Right lobe of liver (tissue), 6 donors: ENCODE measurements around the gene CERS6. TPM values are rescaled to one million over a fixed set of nuclear protein-coding genes. Genes with fewer than 3 reads are reported as not detected.

Source experiments
- ATAC-seq, 4 donors: fragments of 200-7000 bp; cut with Tn5 transposase; one replicate each; pipeline ENCODE4 v1.9.1; 2020; ENCODE audit warnings: mild to moderate bottlenecking in 4 of 4, moderate library complexity in 4 of 4
- DNase-seq, 3 donors: peaks; one replicate each; pipeline ENCODE4 v3.0.0-alpha.2; 2020
- H3K27ac ChIP-seq, 3 donors: fragments of 200-600 bp; one replicate each; pipeline ENCODE4 v1.8.0; 2022
- H3K27me3 ChIP-seq, 2 donors: fragments of 200-600 bp; one replicate each; pipeline ENCODE4 v1.8.0; 2022
- H3K36me3 ChIP-seq, 4 donors: fragments of 200-600 bp; sonication (generic) in 1 of 4; one replicate each; pipeline versions ENCODE4 v1.5.1 to v1.8.0; 2017 to 2022; ENCODE audit warnings: control low read depth in 1 of 4
- H3K4me1 ChIP-seq, 4 donors: fragments of 200-600 bp; sonication (generic) in 1 of 4; one replicate each; pipeline versions ENCODE4 v1.5.1 to v1.8.0; 2017 to 2022; ENCODE audit warnings: control low read depth in 1 of 4
- H3K4me3 ChIP-seq, 3 donors: fragments of 200-600 bp; one replicate each; pipeline ENCODE4 v1.8.0; 2022
- H3K9me3 ChIP-seq, 4 donors: fragments of 200-600 bp; sonication (generic) in 1 of 4; one replicate each; pipeline versions ENCODE4 v1.5.1 to v1.8.0; 2017 to 2022; ENCODE audit warnings: control low read depth in 1 of 4
- CTCF ChIP-seq, 4 donors: fragments of 200-600 bp in 3 of 4; fragments of 450-650 bp in 1 of 4; IDR thresholded peaks; one replicate each; pipeline versions ENCODE4 v1.5.1 to v1.8.0; 2016 to 2022; ENCODE audit warnings: antibody characterized with exemption in 4 of 4, mild to moderate bottlenecking in 2 of 4
- POLR2A ChIP-seq: fragments of 450-650 bp; IDR thresholded peaks from one replicate; pipeline ENCODE4 v1.6.1; 2017; ENCODE audit warnings: antibody characterized with exemption, mild to moderate bottlenecking
- WGBS: methylation state at CpG from one replicate; pipeline ENCODE4 v1.1.6; 2018; ENCODE audit warnings: low coverage, low lambda C conversion rate; ENCODE audit not compliant: insufficient coverage; ENCODE audit errors: missing lambda C conversion rate; 5-methylcytosine and 5-hydroxymethylcytosine counted together
- intact Hi-C, 2 donors: fragments of 100-400 bp; cut with DNase I; formaldehyde crosslinking; loops; one replicate each; pipeline versions ENCODE4 v1.11.2 to v1.14.1; 2022
- total RNA-seq, 6 experiments: library from RNA; depleted of rRNA in 2 of 6; stranded (reverse); fragments of >200 nt in 2 of 6; fragmentation: NEBNext Ultra II Directional in 3 of 6; extraction: Animal tissue kit (Norgen Biotek cat#: 25700) in 3 of 6; gene quantifications; one replicate each; pipeline versions ENCODE4 v1.1.0 to v1.2.4, GENCODE V29; 2016 to 2023
- donor health status: DM: no; HTN: yes; CAD: no.
- donor health status: DM: no; HTN: no; CAD: no.
- donor health status: DM: no; HTN: no; CAD: no.
- donor health status: DM: no; HTN: yes; CAD: no.
- donor health status: DM: no; HTN: yes; CAD: no.

The CERS6 gene
- total RNA-seq, 6 experiments from 2014 or later = 10.4 to 30.1 (median 15.6) TPM

- no peak for ATAC-seq
- 79% methylated on average over 5 of the region's 5 CpGs for WGBS
- intact Hi-C loops = no loop called here
- no peak for DNase-seq
- no peaks in the 10 kb centered on the region for H3K27me3 ChIP-seq
- no peak for TF ChIP-seq CTCF (IDR thresholded peaks at IDR 0.05)
- TF ChIP-seq POLR2A = no peak
- no peaks in the 10 kb centered on the region for H3K9me3 ChIP-seq
- no peaks in the 10 kb centered on the region for H3K4me1 ChIP-seq
- no peak overlapping the region for H3K27ac ChIP-seq
- H3K36me3 ChIP-seq = no peaks in the 10 kb centered on the region
- no peak overlapping the region for H3K4me3 ChIP-seq
Measured at GRCh38 chr2:168727904-168728470, 271.9 kb downstream of the CERS6 start.

- intact Hi-C loops = no loop called here
- no peak for TF ChIP-seq POLR2A
- TF ChIP-seq CTCF (IDR thresholded peaks at IDR 0.05) = no peak
- 94% methylated on average over 2 of the region's 2 CpGs for WGBS
- no peaks in the 10 kb centered on the region for H3K9me3 ChIP-seq
- H3K4me1 ChIP-seq = no peaks in the 10 kb centered on the region
- no peak overlapping the region for H3K4me3 ChIP-seq
- DNase-seq (no peak), ATAC-seq (no peak)
- no peak overlapping the region for H3K27ac ChIP-seq
- H3K36me3 ChIP-seq = no peaks in the 10 kb centered on the region
- no peaks in the 10 kb centered on the region for H3K27me3 ChIP-seq
Measured at GRCh38 chr2:168729455-168729854, 273.4 kb downstream of the CERS6 start.

- Histone ChIP-seq H3K4me3 (no peak overlapping the region), H3K36me3 (no peaks in the 10 kb centered on the region), H3K9me3 (no peaks in the 10 kb centered on the region), H3K27ac (no peak overlapping the region), H3K27me3 (no peaks in the 10 kb centered on the region), H3K4me1 (no peaks in the 10 kb centered on the region)
- DNase-seq (no peak), ATAC-seq (no peak)
- no peak for TF ChIP-seq CTCF (IDR thresholded peaks at IDR 0.05)
- TF ChIP-seq POLR2A = no peak
- intact Hi-C loops = no loop called here
- WGBS = 65% methylated on average over 2 of the region's 4 CpGs
Measured at GRCh38 chr2:168730344-168730743, 274.3 kb downstream of the CERS6 start.

- WGBS = 76% methylated on average over 2 of the region's 2 CpGs
- no peak for DNase-seq
- intact Hi-C loops = no loop called here
- no peak for ATAC-seq
- TF ChIP-seq CTCF (IDR thresholded peaks at IDR 0.05) (no peak), POLR2A (no peak)
- Histone ChIP-seq H3K4me3 (no peak overlapping the region), H3K27ac (no peak overlapping the region), H3K36me3 (no peaks in the 10 kb centered on the region), H3K9me3 (no peaks in the 10 kb centered on the region), H3K4me1 (no peaks in the 10 kb centered on the region), H3K27me3 (no peaks in the 10 kb centered on the region)
Measured at GRCh38 chr2:168731002-168731401, 274.9 kb downstream of the CERS6 start.

GRCh38 chr2:168731616-168732015 lies 275.5 kb downstream of the CERS6 start:
- intact Hi-C loops = no loop called here
- no peaks in the 10 kb centered on the region for H3K9me3 ChIP-seq
- no peak overlapping the region for H3K27ac ChIP-seq
- H3K27me3 ChIP-seq = no peaks in the 10 kb centered on the region
- no peak for DNase-seq
- ATAC-seq = no peak
- H3K4me3 ChIP-seq = no peak overlapping the region
- WGBS = 77% methylated on average over 3 of the region's 3 CpGs
- TF ChIP-seq POLR2A = no peak
- no peak for TF ChIP-seq CTCF (IDR thresholded peaks at IDR 0.05)
- no peaks in the 10 kb centered on the region for H3K4me1 ChIP-seq
- H3K36me3 ChIP-seq = no peaks in the 10 kb centered on the region
